ENCODE measurements around the gene C16orf46.

Gene C16orf46

DNA sequence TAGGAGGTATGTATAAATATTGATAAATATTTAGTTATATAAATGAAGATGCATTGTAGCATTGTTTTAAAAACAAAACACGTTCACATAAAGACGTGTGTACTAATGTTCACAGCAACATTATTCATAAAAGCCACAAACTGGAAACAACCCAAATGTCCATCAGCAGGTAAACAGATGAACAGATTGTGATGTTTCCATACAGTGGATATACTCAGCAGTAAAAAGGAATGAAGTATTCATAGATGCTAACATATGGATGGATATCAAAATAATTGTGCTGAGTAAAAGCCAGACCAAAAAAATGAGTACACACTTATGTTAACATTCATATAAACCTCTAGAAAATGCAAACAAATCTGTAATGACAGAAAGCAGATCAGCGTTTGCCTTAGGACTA lies 64.1 kb downstream of the C16orf46 start:
- no peak for DNase-seq
